Cardiac muscle cell (in vitro differentiated cells and primary cell): Measurements from ENCODE around the gene SLC13A4. TPM values are rescaled to one million over a fixed set of nuclear protein-coding genes. Genes with fewer than 3 reads are reported as not detected.

Source experiments
- DNase-seq, 2 donors: peaks; one replicate each; pipeline versions ENCODE4 v3.0.0 to v3.0.0-alpha.2; 2010 to 2017; ENCODE audit warnings: low read depth in 1 of 2, low spot score in 1 of 2
- H3K27ac ChIP-seq: fragments of 200-600 bp; sonication (generic); 2 replicates; pipeline ENCODE4 v1.5.1; 2016
- H3K27me3 ChIP-seq: fragments of 200-600 bp; sonication (generic); 2 replicates; pipeline ENCODE4 v1.6.0; 2016; ENCODE audit warnings: control low read depth
- H3K36me3 ChIP-seq: fragments of 200-600 bp; sonication (generic); 2 replicates; pipeline ENCODE4 v1.5.1; 2016; ENCODE audit warnings: control low read depth
- H3K4me1 ChIP-seq: fragments of 200-600 bp; sonication (generic); 2 replicates; pipeline ENCODE4 v1.8.1; 2017; ENCODE audit warnings: low read depth, mild to moderate bottlenecking, mixed run types
- H3K4me3 ChIP-seq: fragments of 200-600 bp; sonication (generic); 2 replicates; pipeline ENCODE4 v1.5.1; 2016; ENCODE audit warnings: mild to moderate bottlenecking
- H3K9me3 ChIP-seq: fragments of 200-600 bp; sonication (generic); 2 replicates; pipeline ENCODE4 v1.5.1; 2017; ENCODE audit warnings: low read depth, mild to moderate bottlenecking, control low read depth
- CTCF ChIP-seq: IDR thresholded peaks from 2 replicates; pipeline ENCODE4 v1.5.1; 2012; ENCODE audit warnings: low read depth, mild to moderate bottlenecking, low read length
- polyA plus RNA-seq: library from polyadenylated mRNA; unstranded; fragments of >200 nt; fragmentation: Nextera tagmentation; extraction: Ambion mirVana; gene quantifications from 2 replicates; pipeline ENCODE4 v1.2.1, GENCODE V29; 2016
- total RNA-seq: library from RNA; depleted of rRNA; stranded (reverse); fragments of >200 nt; gene quantifications from 2 replicates; pipeline ENCODE4 v1.2.3, GENCODE V29; 2016

The SLC13A4 gene
- total and polyA plus RNA-seq, 2 experiments from 2014 or later, result 0.12 to 3.9 TPM

- Histone ChIP-seq H3K4me1 (peaks cover 22% of the 10 kb centered on the region), H3K9me3 (no peaks in the 10 kb centered on the region), H3K4me3 (no peak overlapping the region), H3K27me3 (no peaks in the 10 kb centered on the region), H3K27ac (no peak overlapping the region), H3K36me3 (peaks cover 3% of the 10 kb centered on the region)
- TF ChIP-seq CTCF, result no peak
- no peak for DNase-seq
These were observed 44.4 kb downstream of the SLC13A4 start for GRCh38 chr7:135683609-135684008.

GRCh38 chr7:135682191-135682590 lies 45.8 kb downstream of the SLC13A4 start:
- peaks cover 22% of the 10 kb centered on the region for H3K4me1 ChIP-seq
- no peak overlapping the region for H3K4me3 ChIP-seq
- peak overlapping the region; percentile 86 for H3K27ac ChIP-seq
- DNase-seq, result no peak
- no peaks in the 10 kb centered on the region for H3K9me3 ChIP-seq
- H3K27me3 ChIP-seq, result no peaks in the 10 kb centered on the region
- peaks cover under 1% of the 10 kb centered on the region for H3K36me3 ChIP-seq
- no peak for TF ChIP-seq CTCF

DNA sequence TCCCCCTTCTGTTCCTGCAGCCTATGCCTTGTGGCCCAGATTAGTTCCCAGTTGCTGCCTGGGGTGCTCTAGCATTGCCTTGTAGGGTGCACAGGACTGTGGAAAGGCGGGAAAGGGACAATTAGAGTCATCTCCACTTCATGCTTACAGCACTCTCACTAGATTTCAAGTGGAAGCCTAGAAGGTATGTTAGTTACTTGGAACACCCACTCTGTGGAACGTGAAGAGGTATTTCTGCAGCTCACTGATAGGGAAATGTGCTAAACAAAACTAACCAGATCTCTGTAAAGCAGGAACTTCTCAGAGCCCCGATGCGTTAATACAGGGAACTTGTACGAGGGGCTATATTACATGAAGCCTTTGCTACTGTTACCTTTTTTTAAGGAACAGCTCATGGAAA lies 46.2 kb downstream of the SLC13A4 start:
- no peaks in the 10 kb centered on the region for H3K27me3 ChIP-seq
- H3K4me3 ChIP-seq, result no peak overlapping the region
- H3K36me3 ChIP-seq, result no peaks in the 10 kb centered on the region
- TF ChIP-seq CTCF, result no peak
- peak overlapping the region; percentile 86 for H3K27ac ChIP-seq
- H3K4me1 ChIP-seq, result peaks cover 22% of the 10 kb centered on the region
- DNase-seq, result peak in 1 of 2 donors; percentile 78
- no peaks in the 10 kb centered on the region for H3K9me3 ChIP-seq

DNA sequence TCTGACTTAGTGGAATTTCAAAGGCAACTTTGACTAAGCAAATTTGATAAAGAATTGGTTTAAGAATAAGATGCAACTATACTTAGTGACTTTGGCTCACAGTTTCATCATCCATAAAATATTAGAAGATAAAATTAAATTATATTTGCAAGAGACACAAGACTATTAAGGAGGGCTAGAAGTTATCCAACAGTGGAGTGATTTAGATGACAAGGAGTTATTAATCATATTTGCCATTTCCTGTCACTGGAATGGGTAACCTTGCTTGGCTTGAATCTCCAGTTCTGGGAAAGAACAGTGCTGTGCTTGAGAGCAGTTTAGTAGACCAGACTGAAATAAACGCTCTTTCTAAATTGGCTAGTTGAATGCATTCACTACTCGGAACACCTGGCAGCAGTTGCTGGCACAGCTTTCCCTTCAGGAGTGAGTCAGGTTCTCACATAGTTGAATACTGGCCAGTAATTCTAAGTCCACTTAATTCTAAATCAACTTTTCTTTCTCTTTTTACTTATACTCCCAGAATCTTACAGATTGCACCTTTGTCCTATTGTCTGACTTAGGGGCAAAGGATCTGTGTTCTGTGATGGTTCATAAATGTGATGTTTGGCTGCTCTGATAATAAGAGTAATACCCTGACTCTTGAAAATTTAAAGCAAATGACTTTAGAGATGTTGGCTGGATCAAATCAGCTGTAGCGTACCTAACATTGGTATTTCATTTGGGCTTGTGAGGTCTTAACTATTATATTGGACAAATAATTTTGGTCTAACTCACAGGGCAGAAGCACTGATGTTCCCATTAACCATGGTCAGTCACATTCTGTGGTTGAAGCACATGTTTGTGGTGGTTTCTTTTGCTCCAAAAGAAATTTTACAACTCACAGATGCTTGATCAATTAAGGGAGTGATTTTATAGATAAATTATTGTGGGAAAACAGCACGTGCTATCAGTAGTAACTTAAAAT lies 49.1 kb downstream of the SLC13A4 start:
- Histone ChIP-seq H3K27ac (no peak overlapping the region), H3K27me3 (no peaks in the 10 kb centered on the region), H3K36me3 (no peaks in the 10 kb centered on the region), H3K9me3 (no peaks in the 10 kb centered on the region), H3K4me3 (no peak overlapping the region), H3K4me1 (peaks cover 17% of the 10 kb centered on the region)
- no peak for TF ChIP-seq CTCF
- peak in 1 of 2 donors; percentile 58 for DNase-seq

DNA sequence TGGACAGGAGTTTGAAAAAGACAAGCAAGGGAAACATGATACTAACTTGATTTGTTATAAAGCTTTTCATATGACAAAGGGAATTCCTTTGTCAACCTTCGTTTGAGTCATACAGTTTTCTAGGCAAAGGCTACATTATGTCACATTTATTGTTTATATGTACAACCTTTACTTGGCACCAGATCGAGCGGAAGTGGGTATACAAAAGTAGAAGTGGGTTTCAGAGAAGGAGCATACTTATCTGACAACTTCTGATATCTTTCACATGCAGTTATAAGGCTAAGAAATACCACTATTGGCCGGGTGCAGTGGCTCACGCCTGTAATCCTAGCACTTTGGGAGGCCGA lies 54.7 kb downstream of the SLC13A4 start:
- H3K27me3 ChIP-seq, result no peaks in the 10 kb centered on the region
- peak in 1 of 2 donors; percentile 61 for DNase-seq
- H3K4me1 ChIP-seq, result peaks cover 27% of the 10 kb centered on the region
- no peaks in the 10 kb centered on the region for H3K36me3 ChIP-seq
- H3K4me3 ChIP-seq, result no peak overlapping the region
- H3K27ac ChIP-seq, result peak overlapping the region; percentile 49
- TF ChIP-seq CTCF, result no peak
- no peaks in the 10 kb centered on the region for H3K9me3 ChIP-seq
